ENCODE results near the gene HEXB.
A peak's percentile ranks its signal among the peaks of the same experiment; 100 is the strongest.
"Not testable (repeated sequence)": the region's sequence is repeated elsewhere in the genome, so short reads cannot be mapped to it uniquely, and the experiment has no call there.

The HEXB gene

GRCh38 chr5:74660140-74660539 is 24.9 kb upstream of the HEXB start:
- no peak for DNase-seq

GRCh38 chr5:74660873-74661272 is 24.2 kb upstream of the HEXB start:
- DNase-seq = no peak

- no peak for DNase-seq
These were observed 20.5 kb upstream of the HEXB start for GRCh38 chr5:74664551-74664950.

GRCh38 chr5:74665273-74665672 is 19.8 kb upstream of the HEXB start:
- no peak for DNase-seq

GRCh38 chr5:74665816-74666215 is 19.2 kb upstream of the HEXB start:
- DNase-seq = no peak

- no peak for DNase-seq
These were observed 17.6 kb upstream of the HEXB start for GRCh38 chr5:74667396-74667795.

- DNase-seq = no peak
These were observed 15.2 kb upstream of the HEXB start for GRCh38 chr5:74669821-74670220.

GRCh38 chr5:74670396-74671038 is 14.5 kb upstream of the HEXB start:
- no peak for DNase-seq

- DNase-seq = no peak
These were observed 12.7 kb upstream of the HEXB start for GRCh38 chr5:74672215-74672877.

- peak in 1 of 2 donors; percentile 24 for DNase-seq
These were observed 11.8 kb upstream of the HEXB start for GRCh38 chr5:74673011-74673790.

GRCh38 chr5:74676466-74676865 is 8.6 kb upstream of the HEXB start:
- not testable (repeated sequence) for DNase-seq

- DNase-seq = not testable (repeated sequence)
These were observed 6.9 kb upstream of the HEXB start for GRCh38 chr5:74678123-74678522.

- DNase-seq = not testable (repeated sequence)
These were observed 5.7 kb upstream of the HEXB start for GRCh38 chr5:74679300-74679699.

GRCh38 chr5:74679966-74680365 is 5.1 kb upstream of the HEXB start:
- DNase-seq = no peak

- peak in 1 of 2 donors; percentile 49 for DNase-seq
These were observed 1.1 kb downstream of the HEXB start for GRCh38 chr5:74685979-74686631.

GRCh38 chr5:74686962-74687751 is 2.1 kb downstream of the HEXB start:
- DNase-seq = no peak

GRCh38 chr5:74693191-74693590 is 8.2 kb downstream of the HEXB start:
- DNase-seq = no peak

- DNase-seq = no peak
These were observed 32.6 kb downstream of the HEXB start for GRCh38 chr5:74717596-74717995.

- no peak for DNase-seq
These were observed 37.2 kb downstream of the HEXB start for GRCh38 chr5:74722271-74722670.

- DNase-seq = no peak
These were observed 40.3 kb downstream of the HEXB start for GRCh38 chr5:74725331-74725730.

GRCh38 chr5:74736759-74737158 is 51.7 kb downstream of the HEXB start:
- no peak for DNase-seq

GRCh38 chr5:74738406-74738805 is 53.4 kb downstream of the HEXB start:
- DNase-seq = no peak

GRCh38 chr5:74748742-74749141 is 63.7 kb downstream of the HEXB start:
- not testable (repeated sequence) for DNase-seq

All from CD4-positive, alpha-beta T cell treated with Interleukin-1 beta for 1 hour (primary cell).